Left lung (tissue), 10 donors: ENCODE results near the gene RET. TPM values are rescaled to one million over a fixed set of nuclear protein-coding genes. Genes with fewer than 3 reads are reported as not detected.

Source experiments
- ATAC-seq: fragments of 200-7000 bp; cut with Tn5 transposase; one replicate; pipeline ENCODE4 v1.9.1; 2020; ENCODE audit warnings: moderate library complexity
- DNase-seq, 4 donors: peaks; one replicate each; pipeline ENCODE4 v3.0.0-alpha.2; 2013 to 2020
- H3K27ac ChIP-seq, 2 donors: fragments of 200-600 bp; sonication (generic) in 1 of 2; one replicate each; pipeline versions ENCODE4 v1.5.0 to v1.8.0; 2020 to 2021
- H3K27me3 ChIP-seq, 2 donors: fragments of 200-600 bp; sonication (generic) in 1 of 2; one replicate each; pipeline versions ENCODE4 v1.5.0 to v1.8.0; 2020 to 2021
- H3K36me3 ChIP-seq, 2 donors: fragments of 200-600 bp; sonication (generic) in 1 of 2; one replicate each; pipeline versions ENCODE4 v1.5.0 to v1.8.0; 2020 to 2021
- H3K4me1 ChIP-seq, 2 donors: fragments of 200-600 bp; one replicate each; pipeline ENCODE4 v1.8.0; 2021
- H3K4me3 ChIP-seq, 2 donors: fragments of 200-600 bp; sonication (generic) in 1 of 2; one replicate each; pipeline versions ENCODE4 v1.5.0 to v1.8.0; 2020 to 2021; ENCODE audit warnings: mild to moderate bottlenecking in 1 of 2
- H3K9me3 ChIP-seq, 2 donors: fragments of 200-600 bp; sonication (generic) in 1 of 2; one replicate each; pipeline versions ENCODE4 v1.5.0 to v1.8.0; 2020 to 2021
- CTCF ChIP-seq, 2 donors: fragments of 200-600 bp; sonication (generic) in 1 of 2; IDR thresholded peaks; one replicate each; pipeline versions ENCODE4 v1.5.0 to v1.8.0; 2021; ENCODE audit warnings: antibody characterized with exemption in 2 of 2
- intact Hi-C, 2 donors: fragments of 100-400 bp; cut with DNase I; formaldehyde crosslinking; loops; one replicate each; pipeline versions ENCODE4 v1.11.2 to v1.14.2; 2022
- polyA plus RNA-seq, 6 donors: library from polyadenylated mRNA; unstranded; fragments of 120-200 nt; gene quantifications; one replicate each; pipeline ENCODE4 v1.2.1, GENCODE V29; 2013; ENCODE audit not compliant: insufficient read length in 6 of 6
- total RNA-seq, 2 donors: library from RNA; stranded (reverse); fragmentation: NEBNext Ultra II Directional; extraction: Animal tissue kit (Norgen Biotek cat#: 25700); gene quantifications; one replicate each; pipeline ENCODE4 v1.2.1, GENCODE V29; 2021
- donor health status: DM: no; HTN: yes; CAD: no.
- donor health status: DM: no; HTN: no; CAD: no.

RET gene
- total and polyA plus RNA-seq, 8 donors: 0.97 to 3.8 (median 2.0) TPM

GRCh38 chr10:43117777-43118583, 41.1 kb downstream of the RET start:
- Histone ChIP-seq H3K4me1 (peaks cover 4 to 21% of the 10 kb centered on the region in 2 donors), H3K36me3 (no peaks in the 10 kb centered on the region), H3K27ac (no peak overlapping the region), H3K27me3 (no peaks in the 10 kb centered on the region), H3K9me3 (no peaks in the 10 kb centered on the region), H3K4me3 (no peak overlapping the region)
- intact Hi-C loops: no loop called here
- DNase-seq: no peak
- TF ChIP-seq CTCF (IDR thresholded peaks at IDR 0.05): no peak
- ATAC-seq: no peak

- peaks cover 4 to 21% of the 10 kb centered on the region in 2 donors for H3K4me1 ChIP-seq
- intact Hi-C loops: no loop called here
- no peak overlapping the region for H3K27ac ChIP-seq
- no peaks in the 10 kb centered on the region for H3K9me3 ChIP-seq
- H3K4me3 ChIP-seq: no peak overlapping the region
- ATAC-seq (no peak), DNase-seq (peak in 2 of 4 donors; percentile 27 to 69)
- TF ChIP-seq CTCF (IDR thresholded peaks at IDR 0.05): no peak
- no peaks in the 10 kb centered on the region for H3K36me3 ChIP-seq
- no peaks in the 10 kb centered on the region for H3K27me3 ChIP-seq
Measured at GRCh38 chr10:43118631-43119415, 42.0 kb downstream of the RET start.

- H3K36me3 ChIP-seq: no peaks in the 10 kb centered on the region
- ATAC-seq (no peak), DNase-seq (peak in 2 of 4 donors; percentile 32 to 81)
- H3K4me3 ChIP-seq: no peak overlapping the region
- intact Hi-C loops: no loop called here
- no peak for TF ChIP-seq CTCF (IDR thresholded peaks at IDR 0.05)
- H3K27me3 ChIP-seq: no peaks in the 10 kb centered on the region
- H3K9me3 ChIP-seq: no peaks in the 10 kb centered on the region
- peaks cover 4 to 21% of the 10 kb centered on the region in 2 donors for H3K4me1 ChIP-seq
- no peak overlapping the region for H3K27ac ChIP-seq
Measured at GRCh38 chr10:43119416-43120115, 42.7 kb downstream of the RET start.

- intact Hi-C loops: no loop called here
- no peak for TF ChIP-seq CTCF (IDR thresholded peaks at IDR 0.05)
- ATAC-seq (no peak), DNase-seq (peak in 2 of 4 donors; percentile 34 to 63)
- Histone ChIP-seq H3K4me1 (peaks cover 4 to 21% of the 10 kb centered on the region in 2 donors), H3K36me3 (no peaks in the 10 kb centered on the region), H3K27me3 (no peaks in the 10 kb centered on the region), H3K9me3 (no peaks in the 10 kb centered on the region), H3K4me3 (no peak overlapping the region), H3K27ac (peak overlapping the region in 1 of 2 donors; percentile 69)
Measured at GRCh38 chr10:43120116-43120928, 43.5 kb downstream of the RET start.
